OCI-LY3 (cell line): ENCODE data around the gene MRPS2.

Source experiments
- H2AFZ ChIP-seq: fragments of 200-600, 300-600 bp; shearing (Covaris generic); 2 replicates; pipeline ENCODE4 v1.6.0; 2014; ENCODE audit warnings: antibody characterized with exemption, low read depth, low read length
- H3K27ac ChIP-seq: fragments of 200-600, 300-600 bp; sonication (generic); 2 replicates; pipeline ENCODE4 v1.5.1; 2014; ENCODE audit warnings: mild to moderate bottlenecking, low read length, moderate library complexity, mixed read lengths
- H3K27me3 ChIP-seq: fragments of 200-600, 300-600 bp; sonication (generic); 2 replicates; pipeline ENCODE4 v1.6.1; 2014; ENCODE audit warnings: low read depth, low read length, mixed read lengths
- H3K36me3 ChIP-seq: fragments of 200-600, 300-600 bp; sonication (generic); replicated peaks from 2 replicates; pipeline ENCODE3; 2014; ENCODE audit warnings: low read depth, low read length, mixed read lengths
- H3K4me1 ChIP-seq: fragments of 300-600, 200-600 bp; sonication (generic); 2 replicates; pipeline ENCODE4 v1.6.1; 2014; ENCODE audit warnings: low read length, mixed read lengths
- H3K4me2 ChIP-seq: fragments of 200-600, 300-600 bp; sonication (generic); 2 replicates; pipeline ENCODE4 v1.6.1; 2014; ENCODE audit warnings: low read length, mixed read lengths
- H3K4me3 ChIP-seq: fragments of 300-600, 200-600 bp; sonication (generic); 2 replicates; pipeline ENCODE4 v1.5.1; 2014; ENCODE audit warnings: antibody characterized with exemption, mild to moderate bottlenecking, low read length, moderate library complexity
- H3K79me2 ChIP-seq: fragments of 300-600, 200-600 bp; shearing (Covaris generic); 2 replicates; pipeline ENCODE4 v1.6.1; 2014; ENCODE audit warnings: mild to moderate bottlenecking, low read length, mixed read lengths
- H3K9ac ChIP-seq: fragments of 300-600, 200-600 bp; shearing (Covaris generic); 2 replicates; pipeline ENCODE4 v1.6.0; 2014; ENCODE audit warnings: mild to moderate bottlenecking, low read length, moderate library complexity
- H3K9me3 ChIP-seq: fragments of 200-600, 300-600 bp; shearing (Covaris generic); 2 replicates; pipeline ENCODE4 v1.6.1; 2014; ENCODE audit warnings: low read length, mixed read lengths; ENCODE audit not compliant: insufficient read depth
- H4K20me1 ChIP-seq: fragments of 200-600, 300-600 bp; sonication (generic); 2 replicates; pipeline ENCODE4 v1.6.1; 2016; ENCODE audit warnings: low read length, mixed read lengths; ENCODE audit not compliant: insufficient read depth
- CTCF ChIP-seq: fragments of 200-600, 300-600 bp; sonication (generic); IDR thresholded peaks from 2 replicates; pipeline ENCODE4 v1.5.1; 2014; ENCODE audit warnings: antibody characterized with exemption, low read length, low read depth
- EZH2phosphoT487 ChIP-seq: fragments of 200-600 bp; shearing (Covaris generic); IDR thresholded peaks from 2 replicates; pipeline ENCODE4 v1.6.1; 2018; ENCODE audit warnings: antibody characterized with exemption, mixed run types, low read depth

The MRPS2 gene

GRCh38 chr9:135551456-135551855 is 51.0 kb downstream of the MRPS2 start:
- TF ChIP-seq CTCF (no peak), EZH2phosphoT487 (no peak)
- H3K4me1 ChIP-seq, result no peaks in the 10 kb centered on the region
- no peak overlapping the region for H3K4me2 ChIP-seq
- no peaks in the 10 kb centered on the region for H4K20me1 ChIP-seq
- no peaks in the 10 kb centered on the region for H3K79me2 ChIP-seq
- no peak overlapping the region for H3K4me3 ChIP-seq
- no peak overlapping the region for H2AFZ ChIP-seq
- no peak overlapping the region for H3K27ac ChIP-seq
- no peak overlapping the region for H3K9ac ChIP-seq
- no peaks in the 10 kb centered on the region for H3K36me3 ChIP-seq
- H3K9me3 ChIP-seq, result no peaks in the 10 kb centered on the region
- no peaks in the 10 kb centered on the region for H3K27me3 ChIP-seq

GRCh38 chr9:135552021-135552697 is 51.7 kb downstream of the MRPS2 start:
- H3K9ac ChIP-seq, result no peak overlapping the region
- no peaks in the 10 kb centered on the region for H3K36me3 ChIP-seq
- no peaks in the 10 kb centered on the region for H3K79me2 ChIP-seq
- H3K4me3 ChIP-seq, result no peak overlapping the region
- H4K20me1 ChIP-seq, result no peaks in the 10 kb centered on the region
- H3K27me3 ChIP-seq, result no peaks in the 10 kb centered on the region
- no peaks in the 10 kb centered on the region for H3K9me3 ChIP-seq
- TF ChIP-seq EZH2phosphoT487 (no peak), CTCF (no peak)
- H3K4me1 ChIP-seq, result no peaks in the 10 kb centered on the region
- H2AFZ ChIP-seq, result no peak overlapping the region
- no peak overlapping the region for H3K4me2 ChIP-seq
- no peak overlapping the region for H3K27ac ChIP-seq

- H2AFZ ChIP-seq, result no peak overlapping the region
- no peak overlapping the region for H3K27ac ChIP-seq
- TF ChIP-seq CTCF (no peak), EZH2phosphoT487 (no peak)
- H3K27me3 ChIP-seq, result no peaks in the 10 kb centered on the region
- no peaks in the 10 kb centered on the region for H3K9me3 ChIP-seq
- H3K4me2 ChIP-seq, result no peak overlapping the region
- no peak overlapping the region for H3K4me3 ChIP-seq
- H3K36me3 ChIP-seq, result no peaks in the 10 kb centered on the region
- no peaks in the 10 kb centered on the region for H3K79me2 ChIP-seq
- H3K4me1 ChIP-seq, result no peaks in the 10 kb centered on the region
- H4K20me1 ChIP-seq, result no peaks in the 10 kb centered on the region
- no peak overlapping the region for H3K9ac ChIP-seq
Observed at GRCh38 chr9:135552698-135553171, 52.3 kb downstream of the MRPS2 start.
